ENCODE results near the gene GLIS2.

DNA sequence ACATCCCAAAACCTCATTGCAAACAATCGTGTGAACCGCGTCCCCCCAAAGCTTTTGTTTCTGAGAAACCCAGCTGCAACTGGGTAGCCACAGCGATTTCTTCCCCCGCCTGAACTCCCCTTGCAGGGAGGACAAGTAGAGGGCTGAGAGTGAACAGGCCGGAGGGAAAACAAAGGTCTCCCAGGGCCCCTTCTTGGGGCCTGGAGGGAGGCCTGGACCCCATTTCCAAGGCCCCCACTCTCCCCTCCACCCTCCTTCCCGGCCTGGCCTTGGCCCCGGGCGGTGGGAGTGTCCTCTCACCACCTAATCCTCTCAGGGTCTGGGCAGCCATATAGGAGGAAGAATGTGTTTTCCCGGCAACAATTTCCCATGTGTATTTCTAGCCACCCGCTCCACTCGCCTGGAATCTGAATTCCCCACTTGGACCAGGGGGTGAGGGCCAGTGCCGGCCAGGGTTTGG, 2.6 kb downstream of the GLIS2 start:
- TF ChIP-seq, protein P1, sequence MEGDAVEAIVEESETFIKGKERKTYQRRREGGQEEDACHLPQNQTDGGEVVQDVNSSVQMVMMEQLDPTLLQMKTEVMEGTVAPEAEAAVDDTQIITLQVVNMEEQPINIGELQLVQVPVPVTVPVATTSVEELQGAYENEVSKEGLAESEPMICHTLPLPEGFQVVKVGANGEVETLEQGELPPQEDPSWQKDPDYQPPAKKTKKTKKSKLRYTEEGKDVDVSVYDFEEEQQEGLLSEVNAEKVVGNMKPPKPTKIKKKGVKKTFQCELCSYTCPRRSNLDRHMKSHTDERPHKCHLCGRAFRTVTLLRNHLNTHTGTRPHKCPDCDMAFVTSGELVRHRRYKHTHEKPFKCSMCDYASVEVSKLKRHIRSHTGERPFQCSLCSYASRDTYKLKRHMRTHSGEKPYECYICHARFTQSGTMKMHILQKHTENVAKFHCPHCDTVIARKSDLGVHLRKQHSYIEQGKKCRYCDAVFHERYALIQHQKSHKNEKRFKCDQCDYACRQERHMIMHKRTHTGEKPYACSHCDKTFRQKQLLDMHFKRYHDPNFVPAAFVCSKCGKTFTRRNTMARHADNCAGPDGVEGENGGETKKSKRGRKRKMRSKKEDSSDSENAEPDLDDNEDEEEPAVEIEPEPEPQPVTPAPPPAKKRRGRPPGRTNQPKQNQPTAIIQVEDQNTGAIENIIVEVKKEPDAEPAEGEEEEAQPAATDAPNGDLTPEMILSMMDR (IDR thresholded peaks at IDR 0.05) = no peak
- no peak for TF ChIP-seq POLR2A (IDR thresholded peaks at IDR 0.05)

Measured in testis (tissue), 2 donors.